HG02623 (cell line): Measurements from ENCODE around the gene HAS3.
"Not testable (repeated sequence)": the region's sequence is repeated elsewhere in the genome, so short reads cannot be mapped to it uniquely, and the experiment has no call there.

Source experiments
- ATAC-seq: cut with Tn5 transposase; IDR thresholded peaks from one replicate; pipeline ENCODE4 v1.9.1; 2021; ENCODE audit warnings: moderate library complexity; ENCODE audit not compliant: unreplicated experiment

The HAS3 gene

GRCh38 chr16:69105501-69106361, at the start of gene HAS3:
Gene HAS3 (plus strand): TSS chr16:69105653. CDS start chr16:69109396, 3,743 bp downstream.
- ATAC-seq, result no peak

- no peak for ATAC-seq
Observed at GRCh38 chr16:69055980-69056379, 49.5 kb upstream of the HAS3 start.

GRCh38 chr16:69056421-69056820, 49.0 kb upstream of the HAS3 start:
- no peak for ATAC-seq

- no peak for ATAC-seq
Observed at GRCh38 chr16:69057400-69058378, 47.8 kb upstream of the HAS3 start.

- ATAC-seq, result not testable (repeated sequence)
Observed at GRCh38 chr16:69063491-69063890, 42.0 kb upstream of the HAS3 start.

GRCh38 chr16:69064124-69064763, 41.2 kb upstream of the HAS3 start:
- no peak for ATAC-seq

GRCh38 chr16:69064764-69065313, 40.6 kb upstream of the HAS3 start:
- no peak for ATAC-seq

- ATAC-seq, result no peak
Observed at GRCh38 chr16:69069504-69069903, 35.9 kb upstream of the HAS3 start.

- no peak for ATAC-seq
Observed at GRCh38 chr16:69071036-69071435, 34.4 kb upstream of the HAS3 start.

GRCh38 chr16:69072640-69072974, 32.8 kb upstream of the HAS3 start:
- no peak for ATAC-seq

GRCh38 chr16:69073181-69073702, 32.2 kb upstream of the HAS3 start:
- ATAC-seq, result no peak

- ATAC-seq, result no peak
Observed at GRCh38 chr16:69077251-69077650, 28.2 kb upstream of the HAS3 start.

- ATAC-seq, result no peak
Observed at GRCh38 chr16:69078073-69078472, 27.4 kb upstream of the HAS3 start.

- no peak for ATAC-seq
Observed at GRCh38 chr16:69079697-69080096, 25.8 kb upstream of the HAS3 start.

GRCh38 chr16:69083306-69083941, 22.0 kb upstream of the HAS3 start:
- no peak for ATAC-seq

- no peak for ATAC-seq
Observed at GRCh38 chr16:69084289-69084688, 21.2 kb upstream of the HAS3 start.

GRCh38 chr16:69085032-69085695, 20.3 kb upstream of the HAS3 start:
- no peak for ATAC-seq

- ATAC-seq, result no peak
Observed at GRCh38 chr16:69087161-69087581, 18.3 kb upstream of the HAS3 start.

GRCh38 chr16:69088684-69089083, 16.8 kb upstream of the HAS3 start:
- ATAC-seq, result no peak
